Measurements from ENCODE around the gene ZSCAN31.

ZSCAN31 gene

DNA sequence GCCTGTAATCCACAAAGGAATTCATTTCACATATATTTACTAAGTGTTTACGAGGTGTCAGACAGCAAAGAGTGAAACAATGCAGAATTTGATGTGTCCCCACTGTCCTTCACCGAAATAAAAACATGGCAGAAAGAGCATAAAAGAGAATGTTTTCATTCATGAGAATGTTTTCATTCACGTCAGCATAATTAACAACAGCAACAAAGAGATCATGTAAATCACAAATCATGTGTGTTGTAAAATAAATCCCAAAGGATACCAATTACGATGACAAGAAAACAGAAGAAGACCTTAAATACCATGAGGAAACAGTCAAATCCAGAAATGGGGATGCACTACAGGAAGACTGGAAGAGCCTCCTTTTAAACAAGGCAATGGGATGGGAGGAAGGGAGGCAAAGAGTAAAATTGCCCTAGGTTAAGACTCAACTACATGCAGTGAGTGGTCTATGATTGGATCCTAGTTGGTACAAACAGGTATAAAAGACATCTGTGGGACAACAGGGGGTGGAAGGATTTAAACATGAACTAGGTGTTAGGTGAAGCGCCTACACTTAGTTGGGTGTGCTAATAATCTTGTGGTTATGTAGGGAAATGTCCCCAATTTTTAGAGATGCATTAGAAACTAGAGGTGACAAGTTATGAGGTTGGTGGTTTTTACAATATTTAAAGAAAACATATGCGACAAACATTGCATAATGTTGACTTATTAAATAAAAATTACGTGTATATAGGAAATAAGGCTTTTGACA lies 1.5 kb downstream of the ZSCAN31 start:
- peaks cover 4% of the 10 kb centered on the region for H3K36me3 Mint-ChIP-seq (ENCODE audit: low read depth)
- H3K4me3 Mint-ChIP-seq: no peak overlapping the region
- H3K27ac Mint-ChIP-seq: no peak overlapping the region
- H3K4me1 Mint-ChIP-seq: no peaks in the 10 kb centered on the region
- H3K9me3 Mint-ChIP-seq: peaks cover 4% of the 10 kb centered on the region
- TF ChIP-seq CTCF (IDR thresholded peaks at IDR 0.05; ENCODE audit: unreplicated experiment in 3 of 3): no peak
- H3K27me3 Mint-ChIP-seq (ENCODE audit: low read depth): no peaks in the 10 kb centered on the region

DNA sequence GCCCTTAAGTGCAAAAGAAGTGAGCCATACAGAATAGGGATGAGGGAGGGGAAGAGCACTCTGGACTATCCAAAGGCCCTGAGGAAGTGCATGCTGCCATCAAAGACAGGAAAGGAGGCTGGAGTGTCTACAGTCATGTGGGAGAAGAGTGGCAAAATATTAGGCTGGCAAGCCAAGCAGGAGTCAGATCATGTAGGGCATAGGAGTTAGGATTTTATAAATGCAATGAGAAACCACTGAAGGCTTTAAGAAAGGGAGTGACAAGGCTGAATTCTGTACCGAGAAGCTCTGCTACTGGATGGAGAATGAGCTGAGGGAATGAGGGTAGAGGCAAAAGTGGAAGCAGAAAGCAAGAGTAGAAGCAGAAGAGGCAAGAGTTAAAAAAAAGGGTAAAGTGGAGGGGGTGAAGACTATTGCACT lies 2.3 kb downstream of the ZSCAN31 start:
- Mint-ChIP-seq H3K4me1 (no peaks in the 10 kb centered on the region), H3K9me3 (peaks cover 12% of the 10 kb centered on the region), H3K27ac (no peak overlapping the region), H3K36me3 (ENCODE audit: low read depth) (peaks cover 12% of the 10 kb centered on the region), H3K4me3 (no peak overlapping the region), H3K27me3 (ENCODE audit: low read depth) (peaks cover 6% of the 10 kb centered on the region)
- no peak for TF ChIP-seq CTCF (IDR thresholded peaks at IDR 0.05; ENCODE audit: unreplicated experiment in 3 of 3)

- H3K4me1 Mint-ChIP-seq: no peaks in the 10 kb centered on the region
- H3K27ac Mint-ChIP-seq: no peak overlapping the region
- peaks cover 6% of the 10 kb centered on the region for H3K27me3 Mint-ChIP-seq (ENCODE audit: low read depth)
- H3K4me3 Mint-ChIP-seq: no peak overlapping the region
- peaks cover 13% of the 10 kb centered on the region for H3K36me3 Mint-ChIP-seq (ENCODE audit: low read depth)
- peaks cover 14% of the 10 kb centered on the region for H3K9me3 Mint-ChIP-seq
- TF ChIP-seq CTCF (IDR thresholded peaks at IDR 0.05; ENCODE audit: unreplicated experiment in 3 of 3): no peak
Measured at GRCh38 chr6:28333047-28333446, 2.9 kb downstream of the ZSCAN31 start.

GRCh38 chr6:28330041-28330440 lies 5.9 kb downstream of the ZSCAN31 start:
- Mint-ChIP-seq H3K9me3 (peaks cover 36% of the 10 kb centered on the region), H3K4me3 (no peak overlapping the region), H3K4me1 (no peaks in the 10 kb centered on the region), H3K36me3 (ENCODE audit: low read depth) (peaks cover 43% of the 10 kb centered on the region), H3K27me3 (ENCODE audit: low read depth) (peaks cover 6% of the 10 kb centered on the region), H3K27ac (no peak overlapping the region)
- no peak for TF ChIP-seq CTCF (IDR thresholded peaks at IDR 0.05; ENCODE audit: unreplicated experiment in 3 of 3)

DNA sequence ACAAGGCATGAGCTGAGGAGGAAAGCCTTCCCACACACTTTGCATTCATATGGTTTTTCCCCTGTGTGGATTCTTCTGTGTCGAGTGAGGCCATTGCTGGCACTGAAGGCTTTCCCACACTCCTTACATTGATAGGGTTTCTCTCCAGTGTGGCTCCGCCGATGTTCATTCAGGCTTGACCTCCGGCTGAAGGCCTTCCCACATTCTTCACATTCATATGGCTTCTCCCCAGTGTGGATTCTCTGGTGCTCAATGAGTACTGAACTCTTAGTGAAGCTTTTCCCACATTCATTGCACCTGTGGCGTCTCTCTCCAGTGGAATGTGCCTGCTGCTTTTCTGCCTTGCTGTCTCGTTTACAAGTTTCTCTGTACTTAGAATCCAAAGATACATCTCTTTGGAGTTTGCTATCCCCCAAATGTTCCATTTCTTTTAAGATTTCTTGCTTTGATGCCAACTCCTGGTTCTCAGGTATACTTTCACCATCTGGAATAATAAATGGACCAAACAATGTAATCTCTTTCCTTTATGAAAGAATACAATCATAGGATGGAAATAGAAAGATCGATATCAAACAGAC lies 9.5 kb downstream of the ZSCAN31 start:
- Mint-ChIP-seq H3K27ac (no peak overlapping the region), H3K4me3 (no peak overlapping the region), H3K4me1 (no peaks in the 10 kb centered on the region), H3K36me3 (ENCODE audit: low read depth) (peaks cover 65% of the 10 kb centered on the region), H3K27me3 (ENCODE audit: low read depth) (peaks cover 6% of the 10 kb centered on the region), H3K9me3 (peaks cover 47% of the 10 kb centered on the region)
- TF ChIP-seq CTCF (IDR thresholded peaks at IDR 0.05; ENCODE audit: unreplicated experiment in 3 of 3): no peak

All from nephron (organoid).